Mesendoderm (in vitro differentiated cells): ENCODE data around the gene NPR2.

Experiments
- DNase-seq: peaks from one replicate; pipeline ENCODE4 v3.0.0; 2013
- H2AK5ac ChIP-seq: 2 replicates; pipeline ENCODE4 v1.6.1; 2013; ENCODE audit warnings: low read length, inconsistent platforms
- H2BK120ac ChIP-seq: 2 replicates; pipeline ENCODE4 v1.6.1; 2013; ENCODE audit warnings: low read depth, mild to moderate bottlenecking, low read length, moderate library complexity, mixed read lengths
- H2BK15ac ChIP-seq: replicated peaks from 2 replicates; pipeline ENCODE4 v1.6.1; 2013; ENCODE audit warnings: low read depth, mild to moderate bottlenecking, moderate library complexity
- H2BK5ac ChIP-seq: 2 replicates; pipeline ENCODE4 v1.6.1; 2013; ENCODE audit warnings: low read length, inconsistent platforms
- H3K18ac ChIP-seq: 2 replicates; pipeline ENCODE4 v1.6.1; 2013; ENCODE audit warnings: mild to moderate bottlenecking, low read length, mixed read lengths
- H3K23ac ChIP-seq: one replicate; pipeline ENCODE4 v1.6.1; 2013; ENCODE audit warnings: low read length
- H3K27ac ChIP-seq: 2 replicates; pipeline ENCODE4 v1.5.1; 2013; ENCODE audit warnings: low read depth, mild to moderate bottlenecking, inconsistent platforms, low read length, moderate library complexity
- H3K27me3 ChIP-seq: 2 replicates; pipeline ENCODE4 v1.6.1; 2013; ENCODE audit warnings: low read length, control low read depth, mild to moderate bottlenecking, inconsistent platforms; ENCODE audit not compliant: insufficient read depth, poor library complexity
- H3K36me3 ChIP-seq: 2 replicates; pipeline ENCODE4 v1.6.1; 2013; ENCODE audit warnings: low read length, inconsistent platforms; ENCODE audit not compliant: control insufficient read depth, insufficient read depth
- H3K4ac ChIP-seq: one replicate; pipeline ENCODE4 v1.6.1; 2013; ENCODE audit warnings: low read depth, mild to moderate bottlenecking, low read length, moderate library complexity
- H3K4me1 ChIP-seq: 2 replicates; pipeline ENCODE4 v1.6.1; 2013; ENCODE audit warnings: low read depth, low read length, inconsistent platforms; ENCODE audit not compliant: control insufficient read depth
- H3K4me2 ChIP-seq: 2 replicates; pipeline ENCODE4 v1.6.1; 2013; ENCODE audit warnings: low read length
- H3K4me3 ChIP-seq: 2 replicates; pipeline ENCODE4 v1.5.1; 2013; ENCODE audit warnings: mild to moderate bottlenecking, low read length
- H3K56ac ChIP-seq: one replicate; pipeline ENCODE4 v1.6.1; 2013; ENCODE audit warnings: low read length
- H3K79me1 ChIP-seq: 2 replicates; pipeline ENCODE4 v1.6.1; 2013; ENCODE audit warnings: low read length, inconsistent platforms
- H3K79me2 ChIP-seq: 2 replicates; pipeline ENCODE4 v1.6.1; 2013; ENCODE audit warnings: mild to moderate bottlenecking, low read length; ENCODE audit not compliant: control insufficient read depth, insufficient read depth
- H3K9ac ChIP-seq: 2 replicates; pipeline ENCODE4 v1.6.1; 2013; ENCODE audit warnings: low read length, inconsistent platforms
- H4K5ac ChIP-seq: one replicate; pipeline ENCODE4 v1.6.1; 2013; ENCODE audit warnings: low read length
- H4K8ac ChIP-seq: one replicate; pipeline ENCODE4 v1.6.1; 2013; ENCODE audit warnings: low read depth, mild to moderate bottlenecking, control low read depth, low read length, moderate library complexity
- WGBS: extraction: QIAGEN DNeasy Blood & Tissue Kit; methylation state at CpG from one replicate; pipeline ENCODE4 v1.1.7; 2013; ENCODE audit warnings: low lambda C conversion rate, missing lambda C conversion rate; ENCODE audit not compliant: insufficient coverage; ENCODE audit errors: extremely low coverage; 5-methylcytosine and 5-hydroxymethylcytosine counted together

NPR2 gene

GRCh38 chr9:35852267-35852815 lies 61.0 kb downstream of the NPR2 start:
- H3K4me3 ChIP-seq = no peak overlapping the region
- H2BK5ac ChIP-seq = no peak overlapping the region
- H2BK15ac ChIP-seq = no peak overlapping the region
- no peak overlapping the region for H3K27ac ChIP-seq
- no peak overlapping the region for H4K5ac ChIP-seq
- H3K4me2 ChIP-seq = no peak overlapping the region
- no peak overlapping the region for H3K56ac ChIP-seq
- H3K9ac ChIP-seq = no peak overlapping the region
- H3K18ac ChIP-seq = no peak overlapping the region
- H3K36me3 ChIP-seq = no peaks in the 10 kb centered on the region
- no peak for DNase-seq
- H3K79me1 ChIP-seq = no peaks in the 10 kb centered on the region
- H3K79me2 ChIP-seq = no peaks in the 10 kb centered on the region
- H3K27me3 ChIP-seq = no peaks in the 10 kb centered on the region
- no CpG with 5 or more reads among the region's 2 CpGs for WGBS
- no peak overlapping the region for H3K4ac ChIP-seq
- no peak overlapping the region for H2BK120ac ChIP-seq
- H3K4me1 ChIP-seq = no peaks in the 10 kb centered on the region
- no peak overlapping the region for H3K23ac ChIP-seq
- H2AK5ac ChIP-seq = no peak overlapping the region
- H4K8ac ChIP-seq = no peak overlapping the region

- H3K79me1 ChIP-seq = no peaks in the 10 kb centered on the region
- no peak overlapping the region for H3K4me2 ChIP-seq
- no peak overlapping the region for H3K4me3 ChIP-seq
- no peak overlapping the region for H2BK15ac ChIP-seq
- H3K27ac ChIP-seq = no peak overlapping the region
- no peak overlapping the region for H3K9ac ChIP-seq
- H3K4me1 ChIP-seq = no peaks in the 10 kb centered on the region
- no peak overlapping the region for H3K4ac ChIP-seq
- H2BK5ac ChIP-seq = no peak overlapping the region
- WGBS = no CpG with 5 or more reads among the region's 25 CpGs
- H2AK5ac ChIP-seq = no peak overlapping the region
- H3K36me3 ChIP-seq = no peaks in the 10 kb centered on the region
- H3K27me3 ChIP-seq = no peaks in the 10 kb centered on the region
- DNase-seq = no peak
- H3K79me2 ChIP-seq = no peaks in the 10 kb centered on the region
- H3K56ac ChIP-seq = no peak overlapping the region
- no peak overlapping the region for H3K23ac ChIP-seq
- H3K18ac ChIP-seq = no peak overlapping the region
- H4K5ac ChIP-seq = no peak overlapping the region
- no peak overlapping the region for H2BK120ac ChIP-seq
- H4K8ac ChIP-seq = no peak overlapping the region
Measured at GRCh38 chr9:35852876-35853865, 61.8 kb downstream of the NPR2 start.

GRCh38 chr9:35854091-35854762 lies 62.8 kb downstream of the NPR2 start:
- Histone ChIP-seq H3K79me2 (no peaks in the 10 kb centered on the region), H3K9ac (no peak overlapping the region), H2AK5ac (no peak overlapping the region), H3K23ac (no peak overlapping the region), H4K5ac (no peak overlapping the region), H2BK15ac (no peak overlapping the region), H3K18ac (no peak overlapping the region), H3K27me3 (no peaks in the 10 kb centered on the region), H3K56ac (no peak overlapping the region), H2BK120ac (no peak overlapping the region), H3K4ac (no peak overlapping the region), H3K4me1 (no peaks in the 10 kb centered on the region), H3K27ac (no peak overlapping the region), H3K79me1 (no peaks in the 10 kb centered on the region), H3K36me3 (no peaks in the 10 kb centered on the region), H2BK5ac (no peak overlapping the region), H4K8ac (no peak overlapping the region), H3K4me3 (no peak overlapping the region), H3K4me2 (no peak overlapping the region)
- no peak for DNase-seq
- WGBS = no CpG with 5 or more reads among the region's 7 CpGs

GRCh38 chr9:35856206-35856605 lies 64.8 kb downstream of the NPR2 start:
- Histone ChIP-seq H3K27ac (no peak overlapping the region), H3K56ac (no peak overlapping the region), H3K18ac (no peak overlapping the region), H3K36me3 (no peaks in the 10 kb centered on the region), H2BK15ac (no peak overlapping the region), H3K4me2 (no peak overlapping the region), H3K4me3 (no peak overlapping the region), H3K23ac (no peak overlapping the region), H4K5ac (no peak overlapping the region), H3K4ac (no peak overlapping the region), H3K79me1 (no peaks in the 10 kb centered on the region), H3K27me3 (no peaks in the 10 kb centered on the region), H2BK120ac (no peak overlapping the region), H2BK5ac (no peak overlapping the region), H2AK5ac (no peak overlapping the region), H4K8ac (no peak overlapping the region), H3K9ac (no peak overlapping the region), H3K4me1 (no peaks in the 10 kb centered on the region), H3K79me2 (no peaks in the 10 kb centered on the region)
- DNase-seq = no peak
- WGBS = no CpG with 5 or more reads among the region's 3 CpGs

GRCh38 chr9:35856882-35857281 lies 65.5 kb downstream of the NPR2 start:
- Histone ChIP-seq H3K79me1 (no peaks in the 10 kb centered on the region), H2BK120ac (no peak overlapping the region)
- no peak for DNase-seq

More at GRCh38 chr9:35856882-35857281, 65.5 kb downstream of the NPR2 start:
- WGBS = no CpG with 5 or more reads among the region's 5 CpGs
- Histone ChIP-seq H3K27me3 (no peaks in the 10 kb centered on the region), H3K79me2 (no peaks in the 10 kb centered on the region), H3K4me1 (no peaks in the 10 kb centered on the region), H3K56ac (no peak overlapping the region), H3K4ac (no peak overlapping the region), H2AK5ac (no peak overlapping the region), H3K23ac (no peak overlapping the region), H3K27ac (no peak overlapping the region), H3K9ac (no peak overlapping the region), H3K4me2 (no peak overlapping the region), H3K4me3 (no peak overlapping the region), H3K18ac (no peak overlapping the region), H4K8ac (no peak overlapping the region), H2BK15ac (no peak overlapping the region), H4K5ac (no peak overlapping the region), H2BK5ac (no peak overlapping the region), H3K36me3 (no peaks in the 10 kb centered on the region)
